PC-9 (cell line): Measurements from ENCODE around the gene ARID3A.

ENCODE experiments used
- CTCF ChIP-seq: fragments of 200-600 bp; sonication (generic); conservative IDR thresholded peaks from 2 replicates; pipeline ENCODE4 v1.6.1; 2017; ENCODE audit warnings: mixed run types, antibody characterized with exemption, mild to moderate bottlenecking, moderate library complexity
- EZH2 ChIP-seq: fragments of 200-600 bp; sonication (generic); IDR thresholded peaks from 2 replicates; pipeline ENCODE4 v1.8.0; 2017; ENCODE audit warnings: antibody characterized with exemption, low read depth

GRCh38 chr19:892894-893689 lies 32.7 kb upstream of the ARID3A start, which contains the start of the genes MED16 and RNU6-9:
- TF ChIP-seq CTCF (no peak), EZH2 (no peak)
